PC-9 (cell line): ENCODE data around the gene DOCK7. TPM values are rescaled to one million over a fixed set of nuclear protein-coding genes. Genes with fewer than 3 reads are reported as not detected.

ENCODE experiments used
- BruUV-seq: library from RNA; stranded (reverse); fragments of 400-500 nt; replicated peaks from 2 replicates; lab custom pipeline; 2021; lab: Mats Ljungman, UMichigan
- CTCF ChIA-PET: fragments of 300-600 bp; sonication (Branson Sonifier 250); formaldehyde crosslinking; loops from one replicate; lab custom pipeline; 2022; ENCODE audit warnings: antibody characterized with exemption; lab: Charles Lee
- POLR2A ChIA-PET: fragments of 300-600 bp; sonication (Branson Sonifier 250); formaldehyde crosslinking; loops from one replicate; lab custom pipeline; 2022; ENCODE audit warnings: antibody characterized with exemption; ENCODE audit not compliant: unreplicated experiment; lab: Charles Lee
- DNase-seq, 2 experiments: peaks; one replicate each; pipeline versions ENCODE4 v3.0.0 to v3.0.0-alpha.2; 2015 to 2022; ENCODE audit warnings: mixed read lengths in 1 of 2
- H2AFZ ChIP-seq: fragments of 200-600 bp; sonication (generic); 2 replicates; pipeline ENCODE4 v1.8.1; 2017; ENCODE audit warnings: antibody characterized with exemption
- H3F3A ChIP-seq: fragments of 200-600 bp; sonication (generic); 2 replicates; pipeline ENCODE4 v1.8.1; 2017; ENCODE audit warnings: antibody characterized with exemption, mild to moderate bottlenecking, low read depth; ENCODE audit not compliant: insufficient read depth
- H3K27ac ChIP-seq: fragments of 200-600 bp; sonication (generic); 2 replicates; pipeline ENCODE4 v1.6.1; 2016; ENCODE audit warnings: mixed run types
- H3K27me3 ChIP-seq: fragments of 200-600 bp; sonication (generic); 2 replicates; pipeline ENCODE4 v1.6.1; 2016; ENCODE audit warnings: low read depth, mixed run types; ENCODE audit not compliant: insufficient read depth
- H3K36me3 ChIP-seq: fragments of 200-600 bp; sonication (generic); 2 replicates; pipeline ENCODE4 v1.6.1; 2016; ENCODE audit warnings: low read depth, mixed run types
- H3K4me1 ChIP-seq: fragments of 200-600 bp; sonication (generic); replicated peaks from 2 replicates; pipeline ENCODE4 v1.6.1; 2016; ENCODE audit warnings: mixed run types; ENCODE audit not compliant: insufficient read depth
- H3K4me2 ChIP-seq: fragments of 200-600 bp; sonication (generic); 2 replicates; pipeline ENCODE4 v1.6.1; 2017; ENCODE audit warnings: mixed run types
- H3K4me3 ChIP-seq: fragments of 200-600 bp; sonication (generic); 2 replicates; pipeline ENCODE4 v1.6.1; 2016; ENCODE audit warnings: mixed run types
- H3K79me2 ChIP-seq: fragments of 200-600 bp; sonication (generic); 2 replicates; pipeline ENCODE4 v1.6.1; 2017; ENCODE audit warnings: low read depth, mixed run types
- H3K9me2 ChIP-seq: fragments of 200-600 bp; sonication (generic); 2 replicates; pipeline ENCODE4 v1.8.1; 2017; ENCODE audit warnings: mild to moderate bottlenecking; ENCODE audit not compliant: insufficient read depth
- H3K9me3 ChIP-seq: fragments of 200-600 bp; sonication (generic); 2 replicates; pipeline ENCODE4 v1.8.1; 2016; ENCODE audit warnings: low read depth; ENCODE audit not compliant: insufficient read depth
- H4K20me1 ChIP-seq: fragments of 200-600 bp; sonication (generic); 2 replicates; pipeline ENCODE4 v1.8.1; 2017; ENCODE audit not compliant: insufficient read depth
- EZH2 ChIP-seq: fragments of 200-600 bp; sonication (generic); IDR thresholded peaks from 2 replicates; pipeline ENCODE4 v1.8.0; 2017; ENCODE audit warnings: antibody characterized with exemption, low read depth
- intact Hi-C: fragments of 100-400 bp; cut with micrococcal nuclease; formaldehyde crosslinking; loops from one replicate; pipeline ENCODE4 v1.10.0; 2022; ENCODE audit not compliant: unreplicated experiment
- total RNA-seq: library from RNA; stranded (reverse); gene quantifications from 2 replicates; pipeline ENCODE4 v1.2.3, GENCODE V29; 2021
- TF ChIP-seq, protein P1 (sequence below): fragments of 200-600 bp; sonication (generic); conservative IDR thresholded peaks from 2 replicates; pipeline ENCODE4 v1.6.1; 2017; ENCODE audit warnings: mixed run types, antibody characterized with exemption, mild to moderate bottlenecking, moderate library complexity

Gene DOCK7
- total RNA-seq, 1 experiment from 2014 or later: 34.0 TPM

DNA sequence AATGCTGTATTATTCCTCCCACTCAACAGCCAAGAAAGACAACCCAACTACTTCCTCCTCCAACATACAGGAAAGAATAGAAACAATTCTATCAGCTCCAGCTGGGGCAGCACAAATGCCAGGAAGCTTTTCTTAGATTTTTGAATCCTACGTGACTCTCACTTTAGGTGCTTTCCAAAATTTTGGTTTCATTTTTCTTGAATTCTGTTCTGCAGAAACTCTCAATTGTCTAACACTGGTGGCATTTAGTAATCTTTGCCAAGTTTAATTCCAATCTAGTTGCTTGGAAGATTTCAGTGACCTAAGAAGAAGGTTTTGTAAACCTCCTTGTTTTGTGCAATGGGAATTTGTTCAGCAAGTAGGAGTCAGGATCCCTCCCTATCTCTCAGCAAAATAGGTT is 37.1 kb upstream of the DOCK7 start:
- intact Hi-C loops: loop anchor here (10.0 kb wide), 1 partner anchor 110 kb away; no protein-coding TSS in a partner anchor
- H2AFZ ChIP-seq: no peak overlapping the region
- ChIA-PET POLR2A (interaction anchor here (0.6 kb wide), 1 partner anchor 96 kb away, joined by 3 read pairs; no protein-coding TSS in a partner anchor), CTCF (no interaction called here)
- no peaks in the 10 kb centered on the region for H3K9me3 ChIP-seq
- no peak overlapping the region for H3K4me2 ChIP-seq
- no peaks in the 10 kb centered on the region for H3K9me2 ChIP-seq
- no TSS peak for BruUV-seq
- H3F3A ChIP-seq: no peaks in the 10 kb centered on the region
- no peaks in the 10 kb centered on the region for H4K20me1 ChIP-seq
- TF ChIP-seq EZH2: no peak
- TF ChIP-seq, protein P1, sequence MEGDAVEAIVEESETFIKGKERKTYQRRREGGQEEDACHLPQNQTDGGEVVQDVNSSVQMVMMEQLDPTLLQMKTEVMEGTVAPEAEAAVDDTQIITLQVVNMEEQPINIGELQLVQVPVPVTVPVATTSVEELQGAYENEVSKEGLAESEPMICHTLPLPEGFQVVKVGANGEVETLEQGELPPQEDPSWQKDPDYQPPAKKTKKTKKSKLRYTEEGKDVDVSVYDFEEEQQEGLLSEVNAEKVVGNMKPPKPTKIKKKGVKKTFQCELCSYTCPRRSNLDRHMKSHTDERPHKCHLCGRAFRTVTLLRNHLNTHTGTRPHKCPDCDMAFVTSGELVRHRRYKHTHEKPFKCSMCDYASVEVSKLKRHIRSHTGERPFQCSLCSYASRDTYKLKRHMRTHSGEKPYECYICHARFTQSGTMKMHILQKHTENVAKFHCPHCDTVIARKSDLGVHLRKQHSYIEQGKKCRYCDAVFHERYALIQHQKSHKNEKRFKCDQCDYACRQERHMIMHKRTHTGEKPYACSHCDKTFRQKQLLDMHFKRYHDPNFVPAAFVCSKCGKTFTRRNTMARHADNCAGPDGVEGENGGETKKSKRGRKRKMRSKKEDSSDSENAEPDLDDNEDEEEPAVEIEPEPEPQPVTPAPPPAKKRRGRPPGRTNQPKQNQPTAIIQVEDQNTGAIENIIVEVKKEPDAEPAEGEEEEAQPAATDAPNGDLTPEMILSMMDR: no peak
- H3K27ac ChIP-seq: no peak overlapping the region
- no peaks in the 10 kb centered on the region for H3K27me3 ChIP-seq
- DNase-seq: no peak
- H3K36me3 ChIP-seq: no peaks in the 10 kb centered on the region
- no peaks in the 10 kb centered on the region for H3K4me1 ChIP-seq
- no peaks in the 10 kb centered on the region for H3K79me2 ChIP-seq
- no peak overlapping the region for H3K4me3 ChIP-seq

DNA sequence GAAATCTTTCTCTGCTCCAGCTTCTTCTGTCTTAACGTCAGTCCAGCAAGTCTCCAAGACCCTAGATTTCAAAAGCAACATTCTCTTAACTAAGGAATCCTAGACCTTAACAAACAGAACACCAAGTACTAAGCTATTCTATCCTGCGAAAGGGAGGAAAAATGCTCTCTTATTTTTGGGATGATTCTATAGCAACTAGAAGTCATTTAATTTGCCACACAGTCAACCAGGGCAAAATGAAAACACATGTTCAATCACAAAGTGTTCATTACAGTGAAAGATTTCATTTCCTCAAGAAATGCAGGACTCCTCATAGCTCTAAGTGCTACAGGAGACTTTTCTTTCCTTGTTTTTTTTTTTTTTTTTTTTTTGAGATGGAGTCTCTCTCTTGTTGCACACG is 36.2 kb upstream of the DOCK7 start:
- Histone ChIP-seq H3K36me3 (no peaks in the 10 kb centered on the region), H3K9me2 (no peaks in the 10 kb centered on the region), H3K27ac (no peak overlapping the region), H3K4me3 (no peak overlapping the region), H4K20me1 (no peaks in the 10 kb centered on the region), H3K79me2 (no peaks in the 10 kb centered on the region), H3K4me1 (no peaks in the 10 kb centered on the region), H3K9me3 (no peaks in the 10 kb centered on the region), H3F3A (no peaks in the 10 kb centered on the region), H3K4me2 (no peak overlapping the region), H2AFZ (no peak overlapping the region), H3K27me3 (no peaks in the 10 kb centered on the region)
- no peak for DNase-seq
- BruUV-seq: no TSS peak
- POLR2A ChIA-PET: no interaction called here
- no peak for TF ChIP-seq EZH2
- TF ChIP-seq, protein P1: no peak
- CTCF ChIA-PET: interaction anchor here (0.7 kb wide), 1 partner anchor 311 kb away, joined by 3 read pairs; no protein-coding TSS in a partner anchor
- intact Hi-C loops: loop anchor here (10.0 kb wide), 1 partner anchor 110 kb away; no protein-coding TSS in a partner anchor

DNA sequence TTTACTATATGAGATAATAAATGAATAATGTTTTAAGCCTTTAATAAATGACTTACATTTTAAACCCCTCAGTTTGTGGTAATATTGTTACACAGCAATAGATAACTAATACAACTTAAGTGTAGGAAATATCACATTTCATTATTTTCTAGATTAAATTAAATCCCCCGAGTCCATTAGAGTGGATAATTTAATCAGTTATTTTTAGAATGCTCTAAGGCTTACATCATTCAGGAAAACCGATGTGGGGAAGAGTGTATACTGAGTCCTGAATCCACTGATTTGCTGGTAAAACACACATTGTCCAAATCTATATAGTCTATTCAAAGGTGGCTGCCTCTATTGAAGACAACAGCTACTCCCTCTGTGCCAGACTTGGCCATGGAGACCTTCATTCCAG is 35.7 kb upstream of the DOCK7 start:
- Histone ChIP-seq H4K20me1 (no peaks in the 10 kb centered on the region), H3K79me2 (no peaks in the 10 kb centered on the region), H3F3A (no peaks in the 10 kb centered on the region), H3K27me3 (no peaks in the 10 kb centered on the region), H2AFZ (no peak overlapping the region), H3K4me1 (no peaks in the 10 kb centered on the region), H3K9me3 (no peaks in the 10 kb centered on the region), H3K27ac (no peak overlapping the region), H3K4me2 (no peak overlapping the region), H3K4me3 (no peak overlapping the region), H3K9me2 (no peaks in the 10 kb centered on the region), H3K36me3 (no peaks in the 10 kb centered on the region)
- TF ChIP-seq, protein P1: no peak
- TF ChIP-seq EZH2: no peak
- no peak for DNase-seq
- ChIA-PET POLR2A (no interaction called here), CTCF (interaction anchor here (0.7 kb wide), 1 partner anchor 310 kb away, joined by 3 read pairs; no protein-coding TSS in a partner anchor)
- intact Hi-C loops: loop anchor here (10.0 kb wide), 1 partner anchor 109 kb away; no protein-coding TSS in a partner anchor
- no TSS peak for BruUV-seq
